ENCODE results near the gene FFAR4.
"Not testable (repeated sequence)": the region's sequence is repeated elsewhere in the genome, so short reads cannot be mapped to it uniquely, and the experiment has no call there.

FFAR4 gene

GRCh38 chr10:93566435-93567276 lies at the start of gene FFAR4:
FFAR4 (plus strand) TSS chr10:93566665; CDS start chr10:93566721, 56 bp downstream.
- no peak for DNase-seq (ENCODE audit: low read depth in 2 of 2)

DNA sequence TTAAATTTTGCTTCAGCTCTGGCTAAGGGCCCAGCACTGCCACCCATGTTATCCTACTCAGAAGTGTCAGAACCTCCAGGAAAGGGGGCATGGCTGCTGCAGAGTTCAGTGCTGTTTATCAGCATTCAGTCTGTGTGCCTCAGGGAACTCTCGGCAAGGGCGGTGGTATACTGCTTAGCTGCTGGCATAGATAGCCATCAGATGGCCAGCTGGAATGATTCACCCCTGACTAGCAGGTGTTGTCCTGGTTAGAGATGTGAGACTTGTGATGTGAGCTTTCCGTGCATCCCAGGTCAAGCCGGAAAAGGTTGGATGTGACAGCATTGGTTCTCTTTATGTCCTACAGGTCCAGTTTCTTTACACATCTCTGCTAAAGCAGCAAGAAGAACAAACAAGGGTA lies 47.9 kb upstream of the FFAR4 start:
- no peak for DNase-seq (ENCODE audit: low read depth in 2 of 2)

DNA sequence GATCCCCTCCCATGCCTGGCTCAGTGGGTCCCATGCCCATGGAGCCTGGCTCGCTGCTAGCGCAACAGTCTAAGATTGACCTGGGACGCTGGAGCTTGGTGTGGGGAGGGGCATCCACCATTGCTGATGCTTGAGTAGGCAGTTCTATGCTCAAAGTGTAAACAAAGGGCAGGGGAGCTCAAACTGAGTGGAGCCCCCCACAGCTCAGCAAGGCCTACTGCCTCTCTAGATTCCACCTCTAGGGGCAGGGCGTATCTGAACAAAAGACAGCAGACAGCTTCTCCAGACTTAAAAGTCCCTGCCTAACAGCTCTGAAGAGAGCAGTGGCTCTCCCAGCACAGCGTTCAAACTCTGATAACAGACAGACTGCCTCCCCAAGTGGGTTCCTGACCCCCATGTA lies 31.2 kb upstream of the FFAR4 start:
- no peak for DNase-seq (ENCODE audit: low read depth in 2 of 2)

DNA sequence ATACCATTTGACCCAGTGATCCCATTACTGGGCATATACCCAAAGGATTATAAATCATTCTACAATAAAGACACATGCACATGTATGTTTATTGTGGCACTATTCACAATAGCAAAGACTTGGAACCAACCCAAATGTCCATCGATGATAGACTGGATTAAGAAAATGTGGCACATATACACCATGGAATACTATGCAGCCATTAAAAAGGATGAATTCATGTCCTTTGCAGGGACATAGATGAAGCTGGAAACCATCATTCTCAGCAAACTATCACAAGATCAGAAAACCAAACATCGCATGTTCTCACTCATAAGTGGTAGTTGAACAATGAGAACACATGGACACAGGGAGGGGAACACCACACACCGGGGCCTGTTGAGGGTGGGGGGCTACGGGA lies 25.6 kb upstream of the FFAR4 start:
- not testable (repeated sequence) for DNase-seq (ENCODE audit: low read depth in 2 of 2)

- DNase-seq (ENCODE audit: low read depth in 2 of 2): peak; percentile 4 to 22
Observed at GRCh38 chr10:93541402-93542357, 24.8 kb upstream of the FFAR4 start.

DNA sequence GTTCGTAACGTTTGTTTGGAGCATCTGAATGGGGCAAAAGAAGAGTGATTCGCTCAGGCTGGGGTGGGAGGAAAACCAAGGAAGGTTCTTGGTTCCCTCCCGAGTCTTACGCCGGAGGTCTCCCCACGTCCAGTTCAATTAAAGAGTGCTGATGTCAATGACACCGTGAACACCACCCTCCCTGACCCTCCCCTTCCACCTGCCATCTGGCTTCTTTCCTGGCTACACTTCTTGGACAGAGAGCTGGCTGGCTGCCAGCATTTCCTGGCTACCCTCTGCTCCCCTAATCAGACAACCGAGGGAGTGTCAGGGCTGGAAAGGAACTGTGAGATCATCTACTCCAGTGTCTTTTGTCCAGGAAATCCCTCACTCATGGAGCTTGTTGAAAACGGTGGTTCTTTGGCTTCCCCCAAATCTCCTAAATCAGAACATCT lies 24.1 kb upstream of the FFAR4 start:
- no peak for DNase-seq (ENCODE audit: low read depth in 2 of 2)

- not testable (repeated sequence) for DNase-seq (ENCODE audit: low read depth in 2 of 2)
Observed at GRCh38 chr10:93546995-93547394, 19.5 kb upstream of the FFAR4 start.

- no peak for DNase-seq (ENCODE audit: low read depth in 2 of 2)
Observed at GRCh38 chr10:93547522-93547921, 18.9 kb upstream of the FFAR4 start.

- no peak for DNase-seq (ENCODE audit: low read depth in 2 of 2)
Observed at GRCh38 chr10:93548376-93549071, 17.9 kb upstream of the FFAR4 start.

- DNase-seq (ENCODE audit: low read depth in 2 of 2): no peak
Observed at GRCh38 chr10:93550606-93551005, 15.9 kb upstream of the FFAR4 start.

- no peak for DNase-seq (ENCODE audit: low read depth in 2 of 2)
Observed at GRCh38 chr10:93552780-93553179, 13.7 kb upstream of the FFAR4 start.

DNA sequence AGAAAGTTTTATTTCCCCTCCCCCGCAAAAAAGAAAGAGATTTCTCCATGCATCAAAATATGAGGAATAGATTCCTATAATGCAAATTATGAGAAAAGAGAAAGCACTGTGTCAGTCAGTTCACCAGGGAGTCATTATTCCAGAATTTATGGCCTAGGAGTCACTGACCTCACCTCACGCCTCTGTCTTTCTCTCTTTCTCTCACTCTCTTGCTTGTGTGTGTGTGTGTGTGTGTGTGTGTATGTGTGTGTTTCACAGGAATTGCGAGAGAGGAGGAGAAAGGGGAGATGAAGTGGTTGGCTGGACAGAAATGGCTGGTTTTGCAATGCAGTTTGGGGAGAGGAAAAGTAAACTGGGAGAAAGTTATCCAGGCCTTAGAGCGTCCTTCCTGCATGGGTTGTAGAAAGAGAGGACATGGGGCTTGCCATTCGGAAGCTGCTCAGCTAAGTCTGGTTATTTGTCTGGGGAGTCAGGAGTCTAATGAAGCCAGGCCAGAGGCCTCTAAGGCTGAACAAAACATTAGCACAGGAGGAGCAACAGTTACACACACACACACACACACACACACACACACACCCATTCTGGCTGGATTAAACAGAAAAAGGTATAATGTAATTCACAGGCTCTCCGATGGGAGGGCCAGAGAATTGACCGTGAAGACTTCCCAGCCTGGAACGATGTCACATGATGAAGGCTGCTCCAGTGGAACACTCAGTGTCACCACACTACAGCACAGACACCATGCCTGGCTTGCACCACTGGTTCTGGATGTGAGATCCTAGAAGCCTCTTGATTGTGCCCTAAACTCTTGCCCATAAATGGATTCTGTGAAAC lies 12.8 kb upstream of the FFAR4 start:
- DNase-seq (ENCODE audit: low read depth in 2 of 2): no peak

GRCh38 chr10:93554316-93554663 lies 12.2 kb upstream of the FFAR4 start:
- DNase-seq (ENCODE audit: low read depth in 2 of 2): no peak

DNA sequence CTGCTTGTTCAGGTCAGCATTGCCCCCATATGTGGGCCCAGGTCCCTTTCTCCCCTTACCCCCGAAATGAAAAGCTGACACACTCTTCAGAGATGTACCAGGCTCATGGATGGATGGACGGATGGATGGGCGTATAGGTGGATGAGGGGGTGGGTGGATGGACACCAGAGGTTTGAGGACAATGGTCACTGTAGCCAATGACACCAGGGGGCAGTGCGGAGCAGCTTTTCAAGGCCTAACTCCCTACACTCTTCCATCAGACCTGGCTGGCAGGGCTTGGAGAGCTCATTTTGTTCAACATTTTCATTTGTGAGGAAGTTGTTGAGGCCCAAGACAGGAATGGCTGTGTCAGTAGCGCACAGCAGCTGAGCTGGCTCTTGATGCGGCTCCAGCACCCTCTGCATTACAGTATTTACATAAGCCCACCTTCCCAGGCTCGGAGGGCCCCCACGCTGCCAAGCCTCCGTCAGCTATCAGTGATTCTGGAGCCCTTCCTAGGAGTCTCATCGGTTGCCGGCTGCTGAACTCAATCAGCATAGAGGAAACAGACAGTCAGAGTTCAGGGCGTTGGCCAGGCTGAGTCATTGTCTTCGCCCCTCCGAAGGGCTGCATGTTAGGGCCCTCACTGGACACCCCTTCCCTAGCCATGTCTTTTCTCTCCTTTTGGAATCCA lies 11.6 kb upstream of the FFAR4 start:
- DNase-seq (ENCODE audit: low read depth in 2 of 2): peak; percentile 31 to 41

GRCh38 chr10:93559490-93559889 lies 7.0 kb upstream of the FFAR4 start:
- no peak for DNase-seq (ENCODE audit: low read depth in 2 of 2)

DNA sequence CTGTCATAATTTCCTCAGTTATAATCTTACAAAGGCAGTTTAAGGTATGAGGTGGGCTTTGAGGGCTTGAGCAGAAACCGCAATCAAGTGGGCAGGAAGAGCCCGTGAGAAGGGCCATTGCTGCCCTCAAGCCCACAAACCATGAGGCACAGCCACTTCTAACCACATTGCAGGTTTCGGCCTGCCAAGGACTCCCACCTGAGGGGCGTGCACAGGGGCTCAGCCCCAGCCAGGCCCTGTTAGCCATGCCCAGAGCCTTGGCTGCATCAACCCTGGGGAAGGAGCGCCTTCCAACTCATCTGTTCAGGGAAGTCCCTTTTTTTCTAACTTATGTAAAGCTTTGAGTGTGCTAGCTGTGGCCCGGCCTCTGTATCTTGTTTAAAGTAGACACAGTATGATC lies 5.9 kb upstream of the FFAR4 start:
- DNase-seq (ENCODE audit: low read depth in 2 of 2): no peak

- DNase-seq (ENCODE audit: low read depth in 2 of 2): no peak
Observed at GRCh38 chr10:93565446-93565845, 1.0 kb upstream of the FFAR4 start.

DNA sequence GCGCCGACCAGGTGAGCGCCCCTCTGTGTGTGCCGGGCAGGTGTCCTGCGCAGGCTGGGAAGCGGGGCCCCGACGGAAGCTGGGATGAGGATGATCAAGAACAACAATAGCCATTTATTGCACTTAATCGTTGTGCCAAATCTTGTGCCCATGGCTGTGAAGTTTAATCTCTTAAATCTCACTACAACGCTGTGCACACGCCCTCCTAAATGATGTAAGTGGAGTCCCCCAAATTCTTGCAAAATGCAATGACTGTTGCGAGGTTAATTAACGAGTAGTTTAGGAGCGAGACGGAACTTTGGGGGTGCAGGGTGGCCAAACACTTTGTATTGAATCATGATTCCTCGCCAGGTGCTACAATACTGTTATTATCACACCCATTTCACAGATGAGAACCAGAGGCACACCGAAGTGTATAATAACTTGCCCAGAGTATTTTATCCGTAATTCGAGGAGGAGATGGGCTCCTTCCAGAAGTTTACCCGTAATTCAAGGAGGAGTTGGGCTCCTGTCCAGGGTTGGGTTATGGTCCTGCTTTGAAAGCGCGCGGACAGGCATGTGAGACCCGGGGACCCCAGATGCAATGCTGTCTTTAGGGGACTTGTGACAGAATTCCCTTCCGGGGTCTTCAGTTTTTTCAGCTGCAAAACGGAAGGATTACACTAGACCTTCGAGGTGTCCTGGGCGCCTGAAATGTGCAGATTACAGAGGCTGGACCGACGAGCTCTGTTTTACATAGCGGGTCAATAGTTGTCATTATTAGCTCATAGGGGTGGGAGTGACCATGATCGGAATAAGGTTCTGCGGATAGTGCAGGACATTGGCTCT lies 1.0 kb downstream of the FFAR4 start:
- DNase-seq (ENCODE audit: low read depth in 2 of 2): no peak

DNA sequence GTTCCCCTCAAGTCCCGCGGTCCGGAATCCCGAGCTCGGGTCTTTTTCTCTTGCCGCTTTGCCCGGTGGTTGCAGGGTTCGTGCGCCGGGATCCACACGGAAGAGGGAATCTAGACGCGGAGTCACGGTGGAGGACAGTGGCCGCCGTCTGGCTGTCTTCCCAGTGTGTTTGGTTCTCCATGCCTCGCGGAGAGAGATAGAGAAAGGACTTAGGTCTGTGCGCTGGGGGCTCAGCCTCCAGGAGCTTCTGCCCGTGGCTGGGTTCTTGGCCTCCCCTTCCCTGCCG lies 1.6 kb downstream of the FFAR4 start:
- DNase-seq (ENCODE audit: low read depth in 2 of 2): no peak

DNA sequence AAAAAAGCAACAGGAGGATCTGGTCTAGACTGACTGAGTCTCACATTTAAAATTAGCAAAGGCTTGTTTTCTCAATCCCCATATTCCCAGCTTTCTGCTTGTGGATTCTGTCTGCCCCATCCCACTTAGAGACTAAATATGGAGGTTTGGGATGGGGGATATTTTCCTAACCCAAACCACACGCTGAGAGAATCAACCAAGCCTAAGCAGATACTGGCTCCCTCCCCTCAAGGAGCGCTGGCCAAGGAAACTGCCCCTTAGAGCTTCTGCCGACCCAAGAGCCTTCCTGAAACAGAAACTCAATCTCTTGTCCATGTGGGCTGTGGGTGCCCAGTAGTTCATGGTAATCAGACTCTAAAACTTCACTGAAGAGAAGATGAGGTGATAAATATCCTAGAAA lies 3.9 kb downstream of the FFAR4 start:
- no peak for DNase-seq (ENCODE audit: low read depth in 2 of 2)
